IPS DF 6.9 (cell line): ENCODE results near the gene CPA1.

Experiments
- DNase-seq: peaks from one replicate; pipeline ENCODE4 v3.0.0-alpha.2; 2013; ENCODE audit warnings: low read depth, low spot score
- H3K27ac ChIP-seq: one replicate; pipeline ENCODE4 v1.5.1; 2013; ENCODE audit warnings: low read length, control low read depth
- H3K27me3 ChIP-seq: 2 replicates; pipeline ENCODE4 v1.6.1; 2013; ENCODE audit warnings: mild to moderate bottlenecking, low read length; ENCODE audit not compliant: control insufficient read depth, insufficient read depth
- H3K36me3 ChIP-seq: 2 replicates; pipeline ENCODE4 v1.6.1; 2013; ENCODE audit warnings: low read length; ENCODE audit not compliant: control insufficient read depth, insufficient read depth
- H3K4me1 ChIP-seq: 2 replicates; pipeline ENCODE4 v1.6.1; 2013; ENCODE audit warnings: low read length; ENCODE audit not compliant: control insufficient read depth, insufficient read depth
- H3K4me3 ChIP-seq: 2 replicates; pipeline ENCODE4 v1.5.1; 2013; ENCODE audit warnings: mild to moderate bottlenecking, low read length
- H3K9me3 ChIP-seq: 2 replicates; pipeline ENCODE4 v1.6.1; 2013; ENCODE audit warnings: low read length, inconsistent platforms; ENCODE audit not compliant: control insufficient read depth, insufficient read depth
- WGBS: extraction: QIAGEN DNeasy Blood & Tissue Kit; methylation state at CpG from one replicate; pipeline ENCODE4 v1.1.7; 2013; ENCODE audit warnings: mixed read lengths, missing lambda C conversion rate; ENCODE audit not compliant: insufficient read length, insufficient coverage; 5-methylcytosine and 5-hydroxymethylcytosine counted together

Gene CPA1

DNA sequence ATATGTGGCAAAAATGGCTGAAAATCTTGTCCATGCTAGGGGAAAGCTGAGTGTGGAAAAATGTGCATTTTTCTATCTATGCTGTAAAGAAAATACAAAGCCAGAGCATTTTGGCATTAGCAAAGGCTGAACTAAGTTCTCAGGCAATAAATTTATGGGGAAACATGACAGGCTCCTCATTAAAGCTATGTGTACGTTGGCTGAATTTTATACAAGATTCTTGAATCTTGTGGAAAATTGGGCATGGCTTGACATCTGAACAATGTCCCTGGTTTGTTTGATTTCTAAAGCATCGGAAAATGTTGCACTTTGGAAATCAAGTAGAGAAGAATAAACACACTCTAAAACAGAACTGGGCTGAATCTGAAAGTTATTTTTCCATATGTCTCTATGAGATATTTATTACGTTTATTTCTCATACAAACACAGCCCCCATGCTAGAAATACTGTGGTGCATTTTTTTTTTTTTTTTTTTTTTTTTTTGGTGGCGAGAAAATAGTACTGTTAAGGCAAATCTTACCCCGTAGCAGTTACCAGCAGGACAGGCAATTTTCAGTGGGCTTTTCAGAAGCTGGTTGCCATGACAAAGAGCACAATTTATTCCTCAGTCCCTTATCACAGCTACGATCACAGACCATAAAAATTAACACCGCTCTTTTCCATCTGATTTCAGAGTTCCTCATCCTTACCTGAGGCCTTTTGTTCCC lies 16.9 kb downstream of the CPA1 start:
- no peak for DNase-seq
- H3K27ac ChIP-seq = no peak overlapping the region
- 100% methylated on average over 1 of the region's 7 CpGs for WGBS
- no peaks in the 10 kb centered on the region for H3K9me3 ChIP-seq
- no peaks in the 10 kb centered on the region for H3K36me3 ChIP-seq
- H3K4me3 ChIP-seq = no peak overlapping the region
- no peaks in the 10 kb centered on the region for H3K27me3 ChIP-seq
- H3K4me1 ChIP-seq = no peaks in the 10 kb centered on the region

- WGBS = no CpG with 5 or more reads among the region's 3 CpGs
- H3K4me1 ChIP-seq = no peaks in the 10 kb centered on the region
- no peak overlapping the region for H3K4me3 ChIP-seq
- DNase-seq = no peak
- no peaks in the 10 kb centered on the region for H3K36me3 ChIP-seq
- H3K9me3 ChIP-seq = no peaks in the 10 kb centered on the region
- no peak overlapping the region for H3K27ac ChIP-seq
- no peaks in the 10 kb centered on the region for H3K27me3 ChIP-seq
Measured at GRCh38 chr7:130397758-130398073, 17.4 kb downstream of the CPA1 start.

- H3K36me3 ChIP-seq = no peaks in the 10 kb centered on the region
- H3K27me3 ChIP-seq = no peaks in the 10 kb centered on the region
- H3K9me3 ChIP-seq = no peaks in the 10 kb centered on the region
- H3K4me1 ChIP-seq = no peaks in the 10 kb centered on the region
- no peak for DNase-seq
- H3K27ac ChIP-seq = no peak overlapping the region
- WGBS = no CpG with 5 or more reads among the region's 8 CpGs
- H3K4me3 ChIP-seq = no peak overlapping the region
Measured at GRCh38 chr7:130398526-130399090, 18.3 kb downstream of the CPA1 start.

DNA sequence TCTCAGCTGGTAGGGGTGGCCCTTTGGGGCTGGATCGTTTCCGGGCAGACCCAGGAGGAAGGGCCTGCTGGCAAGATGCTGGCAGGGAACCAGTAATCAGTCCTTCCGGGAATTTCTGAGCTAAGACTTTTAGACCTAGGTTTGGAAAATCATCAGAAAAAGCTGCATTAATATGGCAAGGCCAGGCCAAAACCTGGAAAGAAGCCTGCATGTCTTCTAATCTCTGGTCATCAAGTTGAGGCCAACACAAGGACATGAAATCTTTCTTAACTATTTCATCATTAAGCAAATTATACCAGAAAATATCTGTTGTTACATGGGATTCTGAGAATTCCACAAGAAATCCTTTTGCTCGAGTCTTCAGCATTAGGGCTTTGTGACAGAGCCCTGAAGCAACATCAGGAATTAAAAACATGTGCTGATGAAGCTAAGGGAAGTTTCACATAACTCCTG lies 19.9 kb downstream of the CPA1 start:
- Histone ChIP-seq H3K27ac (no peak overlapping the region), H3K4me1 (no peaks in the 10 kb centered on the region), H3K9me3 (no peaks in the 10 kb centered on the region), H3K27me3 (no peaks in the 10 kb centered on the region), H3K36me3 (no peaks in the 10 kb centered on the region), H3K4me3 (no peak overlapping the region)
- no CpG with 5 or more reads among the region's 4 CpGs for WGBS
- no peak for DNase-seq

- H3K9me3 ChIP-seq = no peaks in the 10 kb centered on the region
- no peaks in the 10 kb centered on the region for H3K27me3 ChIP-seq
- no peak for DNase-seq
- no peak overlapping the region for H3K27ac ChIP-seq
- no peak overlapping the region for H3K4me3 ChIP-seq
- no peaks in the 10 kb centered on the region for H3K4me1 ChIP-seq
- no CpG with 5 or more reads among the region's 1 CpG for WGBS
- no peaks in the 10 kb centered on the region for H3K36me3 ChIP-seq
Measured at GRCh38 chr7:130401101-130401500, 20.8 kb downstream of the CPA1 start.

- WGBS = no CpG with 5 or more reads among the region's 3 CpGs
- no peaks in the 10 kb centered on the region for H3K9me3 ChIP-seq
- H3K27ac ChIP-seq = no peak overlapping the region
- no peaks in the 10 kb centered on the region for H3K4me1 ChIP-seq
- no peak for DNase-seq
- H3K27me3 ChIP-seq = no peaks in the 10 kb centered on the region
- H3K4me3 ChIP-seq = no peak overlapping the region
- no peaks in the 10 kb centered on the region for H3K36me3 ChIP-seq
Measured at GRCh38 chr7:130401578-130401977, 21.3 kb downstream of the CPA1 start.

DNA sequence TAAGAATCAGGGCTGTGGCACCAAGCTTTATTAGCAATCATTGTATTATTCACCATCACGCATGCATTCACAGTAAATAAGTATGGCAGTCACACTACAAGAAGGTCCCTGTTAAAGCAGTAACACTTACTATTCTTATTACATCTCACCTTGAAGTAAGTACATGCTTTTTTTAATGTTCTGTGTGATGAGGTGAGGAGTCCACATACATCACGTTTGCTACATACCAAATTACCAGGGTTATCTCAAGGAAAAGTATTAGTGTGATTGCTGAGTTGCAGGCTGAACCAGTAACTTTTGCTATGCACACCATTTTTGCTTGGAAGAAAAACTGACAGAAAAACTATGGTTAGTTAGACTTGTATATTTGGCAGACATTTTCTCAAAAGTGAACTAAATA lies 24.7 kb downstream of the CPA1 start:
- Histone ChIP-seq H3K36me3 (no peaks in the 10 kb centered on the region), H3K27me3 (no peaks in the 10 kb centered on the region), H3K4me3 (no peak overlapping the region), H3K4me1 (no peaks in the 10 kb centered on the region), H3K27ac (no peak overlapping the region), H3K9me3 (no peaks in the 10 kb centered on the region)
- WGBS = no CpG with 5 or more reads among the region's 2 CpGs
- DNase-seq = no peak

- DNase-seq = no peak
- Histone ChIP-seq H3K4me3 (no peak overlapping the region), H3K9me3 (no peaks in the 10 kb centered on the region), H3K4me1 (no peaks in the 10 kb centered on the region), H3K27ac (no peak overlapping the region), H3K27me3 (no peaks in the 10 kb centered on the region), H3K36me3 (no peaks in the 10 kb centered on the region)
- no CpG with 5 or more reads among the region's 3 CpGs for WGBS
Measured at GRCh38 chr7:130409067-130409711, 28.9 kb downstream of the CPA1 start.

GRCh38 chr7:130409712-130410072 lies 29.4 kb downstream of the CPA1 start:
- no CpG with 5 or more reads among the region's 4 CpGs for WGBS
- Histone ChIP-seq H3K4me1 (no peaks in the 10 kb centered on the region), H3K36me3 (no peaks in the 10 kb centered on the region), H3K9me3 (no peaks in the 10 kb centered on the region), H3K4me3 (no peak overlapping the region), H3K27me3 (no peaks in the 10 kb centered on the region), H3K27ac (no peak overlapping the region)
- no peak for DNase-seq

DNA sequence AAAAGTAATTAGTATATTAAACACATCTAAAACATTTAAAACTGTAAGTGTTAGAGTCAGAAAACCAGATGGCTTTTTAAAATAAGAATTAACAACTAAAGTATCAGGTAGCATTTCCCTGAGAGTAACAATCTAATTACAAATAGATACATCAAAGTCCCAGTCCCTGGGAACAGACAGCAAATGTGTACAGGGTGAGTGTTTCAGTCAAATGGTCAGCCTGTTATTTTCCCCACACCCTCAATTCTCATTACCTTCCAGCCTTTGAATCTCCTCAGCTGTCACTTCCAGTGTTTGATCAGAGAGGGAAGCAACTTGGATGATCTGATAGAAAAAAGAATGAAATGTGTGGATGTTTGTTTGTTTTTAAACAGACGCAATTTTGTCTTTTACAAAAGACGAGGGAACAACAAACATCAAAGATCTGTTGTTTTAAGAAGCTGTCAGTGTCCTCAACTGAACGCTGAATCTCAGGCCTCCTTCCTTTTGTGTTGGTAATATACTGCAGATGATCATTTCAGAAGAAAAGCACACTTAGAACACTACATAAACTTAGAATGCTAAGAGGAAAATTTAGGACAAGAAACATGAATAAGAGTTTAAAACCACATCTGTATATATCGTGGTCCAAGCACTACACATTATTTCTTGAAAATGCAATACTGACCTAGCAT lies 30.7 kb downstream of the CPA1 start:
- H3K4me1 ChIP-seq = no peaks in the 10 kb centered on the region
- no peak overlapping the region for H3K4me3 ChIP-seq
- no peak overlapping the region for H3K27ac ChIP-seq
- no peaks in the 10 kb centered on the region for H3K36me3 ChIP-seq
- 100% methylated on average over 2 of the region's 4 CpGs for WGBS
- H3K9me3 ChIP-seq = no peaks in the 10 kb centered on the region
- no peak for DNase-seq
- H3K27me3 ChIP-seq = no peaks in the 10 kb centered on the region
